Nephron (organoid): ENCODE measurements around the gene PHIP.

Experiments used
- H3K27ac Mint-ChIP-seq, 3 experiments: 2 replicates each; pipeline ENCODE4 v1.8.0; 2020; ENCODE audit warnings: mixed read lengths in 3 of 3, mild to moderate bottlenecking in 2 of 3, moderate library complexity in 1 of 3
- H3K27me3 Mint-ChIP-seq: 2 replicates; pipeline ENCODE4 v1.8.0; 2021; ENCODE audit warnings: low read depth, mild to moderate bottlenecking, moderate library complexity, mixed read lengths
- H3K36me3 Mint-ChIP-seq: 2 replicates; pipeline ENCODE4 v1.8.0; 2020; ENCODE audit warnings: low read depth, mixed read lengths
- H3K4me1 Mint-ChIP-seq: 2 replicates; pipeline ENCODE4 v1.8.0; 2020; ENCODE audit warnings: mixed read lengths
- H3K4me3 Mint-ChIP-seq, 3 experiments: 2 replicates each; pipeline ENCODE4 v1.8.0; 2020; ENCODE audit warnings: mild to moderate bottlenecking in 3 of 3, mixed read lengths in 3 of 3, moderate library complexity in 2 of 3
- H3K9me3 Mint-ChIP-seq: 2 replicates; pipeline ENCODE4 v1.8.0; 2020; ENCODE audit warnings: mixed read lengths
- TF ChIP-seq, protein P1 (sequence below), 3 experiments: fragments of 200-600 bp; sonication (generic); IDR thresholded peaks; one replicate each; pipeline ENCODE4 v1.5.0; 2021; ENCODE audit warnings: antibody characterized with exemption in 3 of 3; ENCODE audit not compliant: unreplicated experiment in 3 of 3

Gene PHIP

DNA sequence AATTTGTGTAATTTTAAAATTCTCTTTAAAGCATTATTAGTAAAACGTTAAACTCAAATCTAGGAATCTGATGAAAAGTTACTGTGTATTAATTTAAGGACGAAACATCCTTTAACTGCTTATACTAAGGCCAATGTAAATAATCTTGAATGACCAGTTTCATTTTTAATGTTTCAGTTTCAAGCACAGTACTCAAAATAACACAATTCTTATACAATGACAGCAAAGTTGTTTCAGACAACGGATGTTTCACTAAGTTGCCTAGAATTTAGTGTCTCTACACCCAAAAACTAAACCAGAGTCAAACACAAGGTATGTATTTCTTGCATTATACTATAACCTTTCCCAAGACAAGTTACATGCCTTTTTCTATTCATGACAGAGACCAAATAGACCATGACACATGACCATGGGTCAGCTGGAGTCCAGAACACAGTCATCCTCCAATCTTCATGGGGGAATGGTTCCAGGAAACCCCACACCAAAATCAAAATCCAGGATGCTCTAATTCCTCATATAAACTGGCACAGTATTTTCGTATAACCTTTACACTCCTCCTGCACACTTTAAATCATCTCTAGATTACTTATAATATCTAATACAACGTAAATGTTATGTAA is 7.7 kb downstream of the PHIP start:
- Mint-ChIP-seq H3K4me3 (no peak overlapping the region), H3K4me1 (peaks cover 37% of the 10 kb centered on the region)

GRCh38 chr6:79066828-79067227 is 11.2 kb downstream of the PHIP start:
- TF ChIP-seq, protein P1, sequence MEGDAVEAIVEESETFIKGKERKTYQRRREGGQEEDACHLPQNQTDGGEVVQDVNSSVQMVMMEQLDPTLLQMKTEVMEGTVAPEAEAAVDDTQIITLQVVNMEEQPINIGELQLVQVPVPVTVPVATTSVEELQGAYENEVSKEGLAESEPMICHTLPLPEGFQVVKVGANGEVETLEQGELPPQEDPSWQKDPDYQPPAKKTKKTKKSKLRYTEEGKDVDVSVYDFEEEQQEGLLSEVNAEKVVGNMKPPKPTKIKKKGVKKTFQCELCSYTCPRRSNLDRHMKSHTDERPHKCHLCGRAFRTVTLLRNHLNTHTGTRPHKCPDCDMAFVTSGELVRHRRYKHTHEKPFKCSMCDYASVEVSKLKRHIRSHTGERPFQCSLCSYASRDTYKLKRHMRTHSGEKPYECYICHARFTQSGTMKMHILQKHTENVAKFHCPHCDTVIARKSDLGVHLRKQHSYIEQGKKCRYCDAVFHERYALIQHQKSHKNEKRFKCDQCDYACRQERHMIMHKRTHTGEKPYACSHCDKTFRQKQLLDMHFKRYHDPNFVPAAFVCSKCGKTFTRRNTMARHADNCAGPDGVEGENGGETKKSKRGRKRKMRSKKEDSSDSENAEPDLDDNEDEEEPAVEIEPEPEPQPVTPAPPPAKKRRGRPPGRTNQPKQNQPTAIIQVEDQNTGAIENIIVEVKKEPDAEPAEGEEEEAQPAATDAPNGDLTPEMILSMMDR (IDR thresholded peaks at IDR 0.05; ENCODE audit: unreplicated experiment in 3 of 3): no peak
- Mint-ChIP-seq H3K27me3 (no peaks in the 10 kb centered on the region), H3K9me3 (no peaks in the 10 kb centered on the region), H3K4me1 (peaks cover 24% of the 10 kb centered on the region), H3K27ac (peak overlapping the region in 2 of 3 experiments; percentile 32 to 34), H3K36me3 (peaks cover 18% of the 10 kb centered on the region), H3K4me3 (no peak overlapping the region)

More for the DNA sequence above, 7.7 kb downstream of the PHIP start:
- Mint-ChIP-seq H3K9me3 (no peaks in the 10 kb centered on the region), H3K27me3 (no peaks in the 10 kb centered on the region), H3K27ac (peak overlapping the region; percentile 41 to 69 (median 48)), H3K36me3 (peaks cover 27% of the 10 kb centered on the region)
- TF ChIP-seq, protein P1 (IDR thresholded peaks at IDR 0.05; ENCODE audit: unreplicated experiment in 3 of 3): no peak

GRCh38 chr6:79066330-79066729 is 11.7 kb downstream of the PHIP start:
- H3K27me3 Mint-ChIP-seq: no peaks in the 10 kb centered on the region
- H3K4me3 Mint-ChIP-seq: no peak overlapping the region
- no peaks in the 10 kb centered on the region for H3K9me3 Mint-ChIP-seq
- peaks cover 18% of the 10 kb centered on the region for H3K36me3 Mint-ChIP-seq
- no peak overlapping the region for H3K27ac Mint-ChIP-seq
- TF ChIP-seq, protein P1 (IDR thresholded peaks at IDR 0.05; ENCODE audit: unreplicated experiment in 3 of 3): no peak
- H3K4me1 Mint-ChIP-seq: peaks cover 24% of the 10 kb centered on the region

DNA sequence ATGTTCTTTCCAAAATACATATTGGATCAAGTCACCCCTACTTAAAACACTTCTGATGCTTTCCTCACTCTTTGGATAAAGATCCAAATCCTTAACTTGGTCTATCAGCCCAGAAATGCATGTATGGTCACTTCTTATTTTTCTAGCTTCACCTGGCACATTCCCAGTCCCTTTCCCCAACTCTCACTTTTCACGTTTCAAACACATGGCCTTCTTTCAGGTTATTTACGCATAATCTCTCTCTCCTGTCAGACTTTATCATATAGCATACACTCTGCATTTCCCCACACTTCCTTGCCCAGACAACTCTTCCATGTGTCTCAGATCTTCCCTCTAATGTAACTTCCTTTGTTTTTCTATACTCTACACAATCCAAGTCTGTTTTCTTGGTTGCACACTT is 12.8 kb downstream of the PHIP start:
- Mint-ChIP-seq H3K36me3 (peaks cover 13% of the 10 kb centered on the region), H3K27me3 (no peaks in the 10 kb centered on the region), H3K4me1 (peaks cover 14% of the 10 kb centered on the region), H3K27ac (no peak overlapping the region), H3K9me3 (no peaks in the 10 kb centered on the region), H3K4me3 (no peak overlapping the region)
- TF ChIP-seq, protein P1 (IDR thresholded peaks at IDR 0.05; ENCODE audit: unreplicated experiment in 3 of 3): no peak

GRCh38 chr6:79064635-79065034 is 13.4 kb downstream of the PHIP start:
- TF ChIP-seq, protein P1 (IDR thresholded peaks at IDR 0.05; ENCODE audit: unreplicated experiment in 3 of 3): no peak
- Mint-ChIP-seq H3K36me3 (peaks cover 18% of the 10 kb centered on the region), H3K9me3 (no peaks in the 10 kb centered on the region), H3K4me3 (no peak overlapping the region), H3K27me3 (no peaks in the 10 kb centered on the region), H3K27ac (no peak overlapping the region), H3K4me1 (peaks cover 13% of the 10 kb centered on the region)

GRCh38 chr6:79062708-79063107 is 15.3 kb downstream of the PHIP start:
- H3K27me3 Mint-ChIP-seq: no peaks in the 10 kb centered on the region
- no peak overlapping the region for H3K4me3 Mint-ChIP-seq
- H3K9me3 Mint-ChIP-seq: no peaks in the 10 kb centered on the region
- H3K4me1 Mint-ChIP-seq: peaks cover 12% of the 10 kb centered on the region
- H3K36me3 Mint-ChIP-seq: peaks cover 31% of the 10 kb centered on the region
- H3K27ac Mint-ChIP-seq: no peak overlapping the region
- TF ChIP-seq, protein P1 (IDR thresholded peaks at IDR 0.05; ENCODE audit: unreplicated experiment in 3 of 3): no peak
